ENCODE measurements around the gene MRPL19. TPM values are rescaled to one million over a fixed set of nuclear protein-coding genes. Genes with fewer than 3 reads are reported as not detected.

The MRPL19 gene
- total RNA-seq, 1 donor from 2014 or later: 64.2 TPM

DNA sequence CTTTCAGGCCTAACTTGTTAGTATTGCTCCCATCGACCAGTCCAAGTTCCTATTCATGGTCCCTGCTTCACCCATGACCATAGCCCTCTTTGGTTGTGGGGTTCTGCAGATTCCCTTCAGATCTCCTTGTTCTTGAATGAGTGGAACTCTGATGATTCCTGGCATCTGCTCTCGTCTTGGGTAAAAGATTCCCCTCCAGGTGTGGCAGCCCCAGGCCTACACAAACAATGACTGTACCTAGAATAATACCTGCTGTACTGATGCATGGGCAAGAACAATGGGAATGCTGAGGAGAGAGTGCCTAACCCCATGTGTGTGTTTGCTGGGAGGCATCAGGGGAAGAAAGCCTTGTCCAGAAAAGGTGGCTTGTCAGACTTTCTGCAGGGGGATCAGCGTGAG is 39.2 kb upstream of the MRPL19 start:
- H3K4me3 ChIP-seq (ENCODE audit: low read depth, low read length): no peak overlapping the region
- no peaks in the 10 kb centered on the region for H3K36me3 ChIP-seq (ENCODE audit: control insufficient read depth, insufficient read depth, low read length)
- peaks cover 2% of the 10 kb centered on the region for H3K27me3 ChIP-seq (ENCODE audit: control insufficient read depth, insufficient read depth, low read length)
- no peak for DNase-seq (ENCODE audit: low read depth)
- TF ChIP-seq, protein P1, sequence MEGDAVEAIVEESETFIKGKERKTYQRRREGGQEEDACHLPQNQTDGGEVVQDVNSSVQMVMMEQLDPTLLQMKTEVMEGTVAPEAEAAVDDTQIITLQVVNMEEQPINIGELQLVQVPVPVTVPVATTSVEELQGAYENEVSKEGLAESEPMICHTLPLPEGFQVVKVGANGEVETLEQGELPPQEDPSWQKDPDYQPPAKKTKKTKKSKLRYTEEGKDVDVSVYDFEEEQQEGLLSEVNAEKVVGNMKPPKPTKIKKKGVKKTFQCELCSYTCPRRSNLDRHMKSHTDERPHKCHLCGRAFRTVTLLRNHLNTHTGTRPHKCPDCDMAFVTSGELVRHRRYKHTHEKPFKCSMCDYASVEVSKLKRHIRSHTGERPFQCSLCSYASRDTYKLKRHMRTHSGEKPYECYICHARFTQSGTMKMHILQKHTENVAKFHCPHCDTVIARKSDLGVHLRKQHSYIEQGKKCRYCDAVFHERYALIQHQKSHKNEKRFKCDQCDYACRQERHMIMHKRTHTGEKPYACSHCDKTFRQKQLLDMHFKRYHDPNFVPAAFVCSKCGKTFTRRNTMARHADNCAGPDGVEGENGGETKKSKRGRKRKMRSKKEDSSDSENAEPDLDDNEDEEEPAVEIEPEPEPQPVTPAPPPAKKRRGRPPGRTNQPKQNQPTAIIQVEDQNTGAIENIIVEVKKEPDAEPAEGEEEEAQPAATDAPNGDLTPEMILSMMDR (IDR thresholded peaks at IDR 0.05; ENCODE audit: insufficient read depth, low read length, poor library complexity, severe bottlenecking): no peak

- Histone ChIP-seq H3K4me3 (ENCODE audit: low read depth, low read length) (no peak overlapping the region), H3K27me3 (ENCODE audit: control insufficient read depth, insufficient read depth, low read length) (peaks cover 2% of the 10 kb centered on the region), H3K36me3 (ENCODE audit: control insufficient read depth, insufficient read depth, low read length) (no peaks in the 10 kb centered on the region)
- DNase-seq (ENCODE audit: low read depth): no peak
- TF ChIP-seq, protein P1 (IDR thresholded peaks at IDR 0.05; ENCODE audit: insufficient read depth, low read length, poor library complexity, severe bottlenecking): no peak
Observed at GRCh38 chr2:75607988-75608683, 38.4 kb upstream of the MRPL19 start.

- DNase-seq (ENCODE audit: low read depth): no peak
- TF ChIP-seq, protein P1 (IDR thresholded peaks at IDR 0.05; ENCODE audit: insufficient read depth, low read length, poor library complexity, severe bottlenecking): peak; percentile 99
- H3K27me3 ChIP-seq (ENCODE audit: control insufficient read depth, insufficient read depth, low read length): peaks cover 2% of the 10 kb centered on the region
- H3K4me3 ChIP-seq (ENCODE audit: low read depth, low read length): no peak overlapping the region
- H3K36me3 ChIP-seq (ENCODE audit: control insufficient read depth, insufficient read depth, low read length): no peaks in the 10 kb centered on the region
Observed at GRCh38 chr2:75608684-75609333, 37.8 kb upstream of the MRPL19 start.

DNA sequence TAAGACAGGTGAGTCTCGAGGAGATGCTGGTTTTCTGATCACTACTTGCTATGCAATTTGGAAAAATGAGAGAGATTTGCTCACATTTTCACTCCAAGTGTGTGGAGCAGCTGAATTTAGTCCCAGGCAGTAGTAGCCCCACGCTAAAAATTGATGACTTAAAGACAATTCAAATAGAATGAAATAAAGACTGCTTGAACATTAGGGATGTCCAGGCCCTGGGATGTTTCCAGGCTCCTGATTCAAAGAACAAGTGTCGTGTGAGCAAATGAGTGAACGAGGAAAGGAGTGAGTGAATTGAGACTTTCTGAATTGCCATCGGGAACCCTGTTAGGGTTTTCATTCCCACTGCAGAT is 37.3 kb upstream of the MRPL19 start:
- peaks cover 2% of the 10 kb centered on the region for H3K27me3 ChIP-seq (ENCODE audit: control insufficient read depth, insufficient read depth, low read length)
- H3K4me3 ChIP-seq (ENCODE audit: low read depth, low read length): no peak overlapping the region
- no peak for DNase-seq (ENCODE audit: low read depth)
- TF ChIP-seq, protein P1 (IDR thresholded peaks at IDR 0.05; ENCODE audit: insufficient read depth, low read length, poor library complexity, severe bottlenecking): no peak
- H3K36me3 ChIP-seq (ENCODE audit: control insufficient read depth, insufficient read depth, low read length): no peaks in the 10 kb centered on the region

- TF ChIP-seq, protein P1 (IDR thresholded peaks at IDR 0.05; ENCODE audit: insufficient read depth, low read length, poor library complexity, severe bottlenecking): no peak
- DNase-seq (ENCODE audit: low read depth): no peak
- no peak overlapping the region for H3K4me3 ChIP-seq (ENCODE audit: low read depth, low read length)
- peaks cover 2% of the 10 kb centered on the region for H3K27me3 ChIP-seq (ENCODE audit: control insufficient read depth, insufficient read depth, low read length)
- no peaks in the 10 kb centered on the region for H3K36me3 ChIP-seq (ENCODE audit: control insufficient read depth, insufficient read depth, low read length)
Observed at GRCh38 chr2:75609937-75610508, 36.6 kb upstream of the MRPL19 start.
